Kidney tubule cell (primary cell): ENCODE measurements around the gene C1orf232.

Source experiments
- DNase-seq: peaks from one replicate; pipeline ENCODE4 v3.0.0-alpha.2; 2018; ENCODE audit warnings: low spot score

Gene C1orf232

GRCh38 chr1:26177182-26177684, 8.5 kb upstream of the C1orf232 start, which contains the start of gene CNKSR1:
Gene CNKSR1, plus strand, starts transcription at chr1:26177491. Its CDS starts 57 bp downstream, at chr1:26177548.
- peak; percentile 70 for DNase-seq

- DNase-seq, result no peak
Measured at GRCh38 chr1:26175346-26175745, 6.6 kb upstream of the C1orf232 start.

DNA sequence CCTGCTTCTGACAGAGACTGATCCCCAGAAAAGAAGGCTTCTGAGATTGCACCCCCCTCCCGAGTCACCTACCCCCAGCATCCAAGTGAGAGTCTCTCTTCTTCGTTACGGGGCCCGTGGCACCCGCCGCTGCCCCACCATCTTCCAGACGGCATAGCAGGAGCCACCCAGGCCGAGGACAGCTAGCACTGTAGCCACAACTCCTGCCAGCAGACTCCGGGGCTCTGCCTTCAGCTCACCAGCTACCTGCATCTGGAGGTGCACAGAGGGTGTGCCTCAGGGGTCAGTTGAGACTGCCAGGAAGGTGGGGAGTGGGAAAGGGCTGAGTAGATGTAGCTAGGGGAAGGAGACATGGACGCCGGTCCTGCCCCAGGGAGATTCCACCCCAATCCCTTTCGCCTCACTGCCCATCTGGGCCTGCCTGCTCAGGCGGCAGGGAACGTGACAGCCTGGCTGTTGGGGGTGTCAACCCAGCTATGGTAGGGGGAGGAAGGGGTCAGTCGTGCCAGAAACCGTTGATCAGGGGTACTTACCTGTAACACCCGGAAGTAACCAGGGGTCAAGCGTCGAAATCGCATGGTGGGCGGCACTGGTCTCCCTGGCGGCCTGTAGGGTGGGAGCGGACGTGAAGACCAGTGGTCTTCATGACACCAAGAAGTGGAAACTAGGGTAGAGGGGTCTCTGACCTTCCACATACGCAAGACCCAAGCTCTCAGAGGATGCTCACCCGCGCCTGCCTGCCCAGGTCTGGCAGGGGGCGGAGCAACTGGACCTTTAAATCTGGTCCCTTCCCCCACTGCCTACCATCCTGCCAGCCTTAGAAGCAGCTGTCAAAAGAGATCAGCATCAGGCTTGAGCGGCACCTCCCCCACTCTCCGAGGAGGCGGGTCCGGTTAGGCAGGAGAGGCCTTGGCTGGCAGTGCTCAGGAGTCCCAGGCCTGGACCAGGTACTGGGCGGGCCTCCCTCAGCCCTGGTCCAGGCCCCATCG, 2.6 kb upstream of the C1orf232 start, which contains the start of gene ZNF593OS:
TSS of gene ZNF593OS (minus strand) at position 749 of the 989 bp plus-strand sequence. CDS start at position 578, 171 bp downstream.
- no peak for DNase-seq

- peak; percentile 14 for DNase-seq
Measured at GRCh38 chr1:26170472-26170821, 1.7 kb upstream of the C1orf232 start.

DNA sequence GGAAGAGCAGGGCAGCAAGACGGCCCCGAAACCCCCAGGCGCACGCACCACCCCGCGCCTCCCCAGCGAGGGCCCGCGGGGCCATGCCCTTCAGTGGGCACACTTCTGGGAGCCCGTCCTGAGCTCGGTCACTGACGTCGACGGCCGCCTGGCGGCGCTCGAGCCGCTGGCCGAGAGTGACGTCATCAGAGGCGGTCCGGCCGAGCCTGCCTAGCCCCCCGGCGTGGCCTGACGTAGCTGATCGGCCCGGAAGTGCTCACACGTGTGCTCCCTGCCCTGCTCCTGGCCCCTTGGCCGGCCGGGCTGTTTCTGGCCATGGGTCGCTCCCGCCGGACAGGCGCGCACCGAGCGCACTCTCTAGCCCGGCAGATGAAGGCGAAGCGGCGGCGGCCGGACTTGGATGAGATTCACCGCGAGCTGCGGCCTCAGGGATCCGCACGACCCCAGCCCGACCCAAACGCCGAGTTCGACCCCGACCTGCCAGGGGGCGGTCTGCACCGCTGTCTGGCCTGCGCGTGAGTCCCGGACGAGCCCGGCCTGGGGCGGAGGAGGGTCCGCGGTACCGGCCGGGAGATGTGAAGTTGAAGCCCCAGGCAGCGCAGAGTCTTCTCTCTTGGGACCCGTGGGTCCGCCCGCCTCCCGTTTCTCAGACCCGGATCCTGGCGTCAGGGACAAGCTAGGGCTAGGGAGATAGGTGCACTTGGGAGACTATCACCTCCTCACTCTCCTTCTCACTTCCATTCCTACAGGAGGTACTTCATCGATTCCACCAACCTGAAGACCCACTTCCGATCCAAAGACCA, 1.1 kb upstream of the C1orf232 start, which contains the start of gene ZNF593:
TSS of gene ZNF593 (plus strand) at position 240 of the 803 bp plus-strand sequence. CDS start at position 316, 76 bp downstream.
- peak; percentile 92 for DNase-seq

DNA sequence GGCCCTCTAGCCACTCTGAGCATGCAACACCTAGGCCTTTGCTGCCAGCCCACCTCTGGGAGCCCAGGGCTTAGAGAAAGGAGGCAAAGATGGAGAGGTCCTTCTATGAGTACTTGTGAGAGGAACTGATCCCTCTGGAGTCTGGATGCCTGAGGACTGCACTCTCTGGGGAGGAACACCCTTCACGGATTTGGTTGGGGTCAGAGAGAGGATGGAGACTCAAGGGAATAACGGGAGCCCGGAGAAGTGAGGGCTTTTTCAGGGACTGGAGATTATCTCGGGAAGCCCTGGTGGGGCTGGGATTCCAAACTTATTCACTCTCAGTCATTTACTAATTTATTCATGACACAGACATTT, 413 bp upstream of the C1orf232 start:
- no peak for DNase-seq

DNA sequence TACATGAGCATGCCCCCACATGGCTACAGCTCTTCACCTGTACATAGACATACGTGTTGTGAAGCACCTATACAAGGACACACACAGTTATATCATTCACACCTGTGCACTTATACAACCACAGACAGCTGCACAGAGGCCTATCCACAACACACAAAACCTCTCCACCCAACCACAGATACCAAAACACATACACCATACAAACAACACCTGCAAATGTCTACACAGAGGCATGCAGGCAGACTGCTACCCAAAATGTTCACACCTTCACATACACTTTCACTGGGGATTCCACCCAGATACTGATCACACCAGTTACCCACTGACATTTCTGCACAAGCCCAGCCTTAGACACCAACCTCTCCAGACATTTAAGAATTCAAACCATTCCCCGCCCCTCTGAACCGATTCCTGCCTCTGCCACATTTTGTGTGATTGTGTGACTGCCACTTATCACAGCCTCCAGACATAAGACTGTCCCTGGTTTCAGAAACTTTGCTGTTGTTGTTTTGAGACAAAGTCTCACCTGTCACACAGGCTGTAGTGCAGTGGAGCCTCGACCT, 2.0 kb downstream of the C1orf232 start:
- DNase-seq, result no peak

DNA sequence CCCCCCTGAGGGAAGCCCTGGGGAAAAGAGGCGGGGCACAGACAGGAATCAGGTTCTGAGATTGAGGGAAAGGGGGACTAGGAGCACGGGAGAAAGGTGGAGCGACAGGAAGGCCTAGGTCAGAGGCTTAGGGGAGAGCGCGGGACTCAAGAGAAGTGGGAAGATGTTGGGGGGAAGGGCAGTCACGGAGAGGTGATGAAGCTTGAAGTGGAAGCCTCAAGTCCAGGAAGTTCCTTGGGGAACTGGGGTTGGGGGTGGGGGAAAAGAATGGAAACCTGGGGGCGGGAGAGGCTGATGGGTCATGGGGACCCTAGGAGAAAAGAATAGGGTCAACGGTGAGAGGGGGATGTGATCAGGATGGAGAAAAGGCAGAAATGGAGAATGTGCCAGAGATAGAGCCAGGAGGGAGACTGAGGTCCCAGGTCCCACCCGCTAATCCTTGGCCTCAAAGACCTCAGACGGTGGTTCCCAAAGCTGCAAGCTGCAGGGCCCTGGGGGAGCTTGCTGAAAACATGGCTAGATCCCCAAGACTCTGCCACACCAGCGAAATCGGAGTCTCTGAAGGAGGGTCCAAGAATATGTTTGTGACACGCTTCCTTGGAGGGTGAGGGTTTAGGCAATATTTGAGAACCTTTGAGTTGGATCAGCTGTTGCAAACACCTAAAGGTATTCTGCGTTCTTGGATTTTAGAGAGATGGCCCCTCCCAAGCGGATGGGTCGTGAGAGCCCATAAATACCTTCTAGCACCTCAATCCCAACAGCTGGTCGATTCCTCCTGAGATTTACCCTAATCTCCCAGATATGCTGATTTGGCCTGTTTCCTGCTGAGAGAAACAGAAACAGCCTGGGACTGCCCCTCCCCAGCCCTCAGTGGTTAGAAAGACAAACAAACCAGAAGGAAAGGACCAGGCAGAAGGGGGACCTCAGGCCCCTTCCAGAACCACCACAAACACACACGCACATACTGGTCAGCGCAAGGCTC, 3.6 kb downstream of the C1orf232 start:
- no peak for DNase-seq

- DNase-seq, result peak; percentile 36
Measured at GRCh38 chr1:26164036-26164860, 4.5 kb downstream of the C1orf232 start.

GRCh38 chr1:26163684-26164035, 5.1 kb downstream of the C1orf232 start:
- DNase-seq, result no peak

- no peak for DNase-seq
Measured at GRCh38 chr1:26162220-26162709, 6.5 kb downstream of the C1orf232 start.

DNA sequence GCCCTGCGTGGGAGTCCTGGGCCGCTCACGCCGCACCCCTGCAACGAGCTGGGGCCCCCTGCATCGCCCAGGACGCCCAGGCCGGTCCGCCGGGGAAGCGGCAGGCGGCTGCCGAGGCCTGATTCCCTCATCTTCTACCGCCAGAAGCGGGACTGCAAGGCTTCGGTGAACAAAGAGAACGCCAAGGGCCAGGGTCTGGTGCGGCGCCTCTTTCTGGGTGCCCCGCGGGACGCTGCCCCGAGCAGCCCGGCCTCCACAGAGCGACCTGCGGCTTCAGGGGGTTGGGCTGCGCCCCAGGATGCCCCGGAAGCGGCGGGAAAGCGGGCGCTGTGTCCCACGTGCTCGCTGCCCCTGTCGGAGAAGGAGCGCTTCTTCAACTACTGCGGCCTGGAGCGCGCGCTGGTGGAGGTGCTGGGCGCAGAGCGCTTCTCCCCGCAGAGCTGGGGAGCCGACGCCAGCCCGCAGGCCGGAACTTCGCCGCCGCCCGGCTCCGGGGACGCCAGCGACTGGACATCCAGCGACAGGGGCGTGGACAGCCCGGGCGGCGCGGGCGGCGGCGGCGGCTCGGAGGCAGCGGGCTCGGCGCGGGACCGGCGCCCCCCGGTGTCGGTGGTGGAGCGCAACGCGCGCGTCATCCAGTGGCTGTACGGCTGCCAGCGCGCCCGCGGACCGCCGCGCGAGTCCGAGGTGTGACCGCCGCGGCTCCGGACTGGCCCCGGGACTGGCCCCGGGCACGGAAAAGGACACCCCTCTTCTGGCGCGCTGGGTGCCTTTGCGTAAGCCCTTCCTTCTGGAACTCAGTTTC, 7.1 kb downstream of the C1orf232 start:
- DNase-seq, result peak; percentile 49

- DNase-seq, result no peak
Measured at GRCh38 chr1:26160527-26161414, 8.0 kb downstream of the C1orf232 start.

- no peak for DNase-seq
Measured at GRCh38 chr1:26159743-26160039, 9.1 kb downstream of the C1orf232 start.

GRCh38 chr1:26158908-26159742, 9.6 kb downstream of the C1orf232 start, which contains the start of gene FAM110D:
Gene FAM110D, plus strand, starts transcription at chr1:26159079. Its CDS starts 2,213 bp downstream, at chr1:26161292.
- no peak for DNase-seq

DNA sequence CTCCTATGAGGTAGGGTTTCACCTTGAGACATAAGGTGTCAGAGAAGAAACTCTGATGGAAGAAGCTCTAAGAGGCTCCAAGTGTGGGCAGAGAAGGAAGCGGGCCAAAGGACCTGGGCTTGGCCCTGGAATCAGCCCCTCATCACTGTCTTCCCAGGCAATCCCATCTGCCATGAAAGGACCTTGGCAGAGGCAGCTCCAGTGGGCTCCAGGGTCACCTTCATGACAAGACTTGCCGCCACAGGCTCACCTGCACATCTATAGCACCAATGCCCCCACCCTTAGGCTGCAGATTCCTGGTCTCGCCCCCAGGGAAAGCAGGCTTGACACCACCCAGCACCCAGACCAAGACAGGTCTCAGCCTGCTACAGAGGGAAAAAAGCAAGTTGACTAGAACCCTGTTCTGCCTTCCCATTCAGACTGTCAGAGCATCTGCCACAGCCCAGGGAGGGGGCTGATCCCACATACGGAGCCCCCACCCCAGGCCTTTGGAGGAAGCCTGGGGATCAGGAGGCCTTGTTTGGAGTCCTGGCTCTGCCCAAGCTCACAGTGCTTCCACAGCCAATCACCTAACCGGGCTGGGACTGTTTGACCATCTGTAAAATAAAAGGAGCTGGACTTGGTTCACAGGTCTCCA, 10.4 kb downstream of the C1orf232 start:
- no peak for DNase-seq
